SK-N-SH (cell line): ENCODE measurements around the gene FARSB. TPM values are rescaled to one million over a fixed set of nuclear protein-coding genes. Genes with fewer than 3 reads are reported as not detected.

Experiments used
- CTCF ChIA-PET: fragments of 300-600, 350-600 bp; formaldehyde crosslinking; extraction: SDS; loops from one replicate; lab custom pipeline; 2021; lab: Yijun Ruan, JAX
- POLR2A ChIA-PET: fragments of 350-600 bp; sonication (Branson Sonifier 250); formaldehyde crosslinking; extraction: SDS; loops from one replicate; lab custom pipeline; 2020; ENCODE audit warnings: antibody characterized with exemption, inconsistent platforms; lab: Yijun Ruan, JAX
- DNase-seq: peaks from one replicate; pipeline ENCODE4 v3.0.0; 2012
- H2AFZ ChIP-seq: fragments of 200-600 bp; sonication (generic); 2 replicates; pipeline ENCODE4 v1.8.1; 2016; ENCODE audit warnings: antibody characterized with exemption, mild to moderate bottlenecking, low read depth
- H3F3A ChIP-seq: fragments of 200-600 bp; sonication (generic); replicated peaks from 2 replicates; pipeline ENCODE3; 2016; ENCODE audit warnings: antibody characterized with exemption, mild to moderate bottlenecking; ENCODE audit not compliant: insufficient read depth
- H3K27ac ChIP-seq, 2 experiments: fragments of 200-500 bp in 1 of 2; fragments of 200-600 bp in 1 of 2; sonication (Bioruptor generic) in 1 of 2; sonication (generic), shearing (Covaris generic) in 1 of 2; 2 replicates each; pipeline versions ENCODE4 v1.5.1 to v1.6.1; 2014 to 2016; ENCODE audit warnings: low read depth in 2 of 2, inconsistent platforms in 1 of 2, low read length in 1 of 2, mild to moderate bottlenecking in 1 of 2, mixed read lengths in 1 of 2
- H3K27me3 ChIP-seq: fragments of 200-600 bp; sonication (generic), shearing (Covaris generic); 2 replicates; pipeline ENCODE4 v1.6.1; 2016; ENCODE audit warnings: mixed run types; ENCODE audit not compliant: insufficient read depth
- H3K36me3 ChIP-seq, 2 experiments: fragments of 200-500 bp in 1 of 2; fragments of 200-600 bp in 1 of 2; sonication (Bioruptor generic) in 1 of 2; sonication (generic) in 1 of 2; replicated peaks in 1 of 2; 2 replicates each; pipeline versions ENCODE3 to v1.5.1; 2014 to 2016; ENCODE audit warnings: low read length in 1 of 2, mild to moderate bottlenecking in 1 of 2; ENCODE audit not compliant: insufficient read depth in 2 of 2, control insufficient read depth in 1 of 2
- H3K4me1 ChIP-seq, 2 experiments: fragments of 200-500 bp in 1 of 2; fragments of 200-600 bp in 1 of 2; sonication (Bioruptor generic) in 1 of 2; sonication (generic), shearing (Covaris generic) in 1 of 2; 2 replicates each; pipeline versions ENCODE4 v1.5.1 to v1.6.1; 2014 to 2016; ENCODE audit warnings: low read depth in 1 of 2, low read length in 1 of 2, mixed run types in 1 of 2; ENCODE audit not compliant: insufficient read depth in 2 of 2, control insufficient read depth in 1 of 2
- H3K4me2 ChIP-seq: fragments of 200-600 bp; sonication (generic), shearing (Covaris generic); 2 replicates; pipeline ENCODE4 v1.6.1; 2017; ENCODE audit warnings: mixed run types
- H3K4me3 ChIP-seq, 2 experiments: fragments of 200-500 bp in 1 of 2; fragments of 200-600 bp in 1 of 2; sonication (Bioruptor generic) in 1 of 2; sonication (generic), shearing (Covaris generic) in 1 of 2; 2 replicates each; pipeline versions ENCODE4 v1.5.1 to v1.8.1; 2014 to 2016; ENCODE audit warnings: low read depth in 2 of 2, inconsistent platforms in 1 of 2, low read length in 1 of 2, mild to moderate bottlenecking in 1 of 2, mixed read lengths in 1 of 2, moderate library complexity in 1 of 2
- H3K79me2 ChIP-seq: fragments of 200-600 bp; sonication (generic); 2 replicates; pipeline ENCODE4 v1.8.1; 2017; ENCODE audit warnings: mild to moderate bottlenecking; ENCODE audit not compliant: insufficient read depth
- H3K9ac ChIP-seq: fragments of 200-600 bp; sonication (generic); 2 replicates; pipeline ENCODE4 v1.6.1; 2017; ENCODE audit warnings: mixed run types
- H3K9me2 ChIP-seq: fragments of 200-600 bp; sonication (generic); 2 replicates; pipeline ENCODE4 v1.6.1; 2017; ENCODE audit warnings: mixed run types
- H3K9me3 ChIP-seq: fragments of 200-600 bp; sonication (generic); 2 replicates; pipeline ENCODE4 v1.6.1; 2017; ENCODE audit warnings: mixed run types, mild to moderate bottlenecking, moderate library complexity
- H4K20me1 ChIP-seq: fragments of 200-600 bp; sonication (generic); 2 replicates; pipeline ENCODE4 v1.6.1; 2017; ENCODE audit warnings: mild to moderate bottlenecking, mixed run types; ENCODE audit not compliant: insufficient read depth
- EZH2phosphoT487 ChIP-seq: fragments of 200-600 bp; sonication (generic); IDR thresholded peaks from 2 replicates; pipeline ENCODE4 v1.6.1; 2017; ENCODE audit warnings: low read depth, mixed run types, mild to moderate bottlenecking, antibody characterized with exemption, moderate library complexity, borderline replicate concordance
- MXI1 ChIP-seq: IDR thresholded peaks from 2 replicates; pipeline ENCODE4 v1.6.1; 2012; ENCODE audit warnings: mild to moderate bottlenecking, low read depth, low read length, improper control_type of control experiment
- RAD21 ChIP-seq: IDR thresholded peaks from 2 replicates; pipeline ENCODE4 v1.6.1; 2012; ENCODE audit warnings: mild to moderate bottlenecking, low read length
- RCOR1 ChIP-seq: fragments of 150-350 bp; IDR thresholded peaks from 2 replicates; pipeline ENCODE4 v1.6.1; 2017; ENCODE audit warnings: antibody characterized with exemption, low read length
- SMC3 ChIP-seq: IDR thresholded peaks from 2 replicates; pipeline ENCODE4 v1.6.1; 2012; ENCODE audit warnings: low read depth, low read length, improper control_type of control experiment
- TAF1 ChIP-seq: IDR thresholded peaks from 2 replicates; pipeline ENCODE4 v1.6.1; 2012; ENCODE audit warnings: low read depth, mild to moderate bottlenecking, low read length, moderate library complexity, borderline replicate concordance
- TCF12 ChIP-seq: IDR thresholded peaks from 2 replicates; pipeline ENCODE4 v1.4.0; 2012
- USF1 ChIP-seq: IDR thresholded peaks from 2 replicates; pipeline ENCODE4 v1.4.0; 2012; ENCODE audit warnings: low read depth, borderline replicate concordance
- WGBS: methylation state at CpG from one replicate; pipeline ENCODE4 v1.1.6; 2017; ENCODE audit warnings: low lambda C conversion rate; 5-methylcytosine and 5-hydroxymethylcytosine counted together
- polyA plus RNA-seq, 3 experiments: library from polyadenylated mRNA; depleted of rRNA; stranded (reverse); fragments of >200 nt; gene quantifications; 2 replicates each; pipeline ENCODE4 v1.2.3, GENCODE V29; 2012
- TF ChIP-seq, protein P1 (sequence below): fragments of 150-350 bp; IDR thresholded peaks from 2 replicates; pipeline ENCODE4 v1.6.1; 2017; ENCODE audit warnings: antibody characterized with exemption, low read length, low read depth, borderline replicate concordance
- TF ChIP-seq, protein P2 (sequence below): IDR thresholded peaks from 2 replicates; pipeline ENCODE4; 2012

Gene FARSB
- polyA plus RNA-seq, 1 of the 3 experiments (the other 2 are of a cell fraction) = 15.4 TPM

GRCh38 chr2:222547083-222547482 is 108.8 kb downstream of the FARSB start:
- Histone ChIP-seq H3K4me1 (no peaks in the 10 kb centered on the region), H3K9me3 (no peaks in the 10 kb centered on the region), H3K27ac (no peak overlapping the region), H3F3A (no peaks in the 10 kb centered on the region), H4K20me1 (no peaks in the 10 kb centered on the region), H3K4me3 (no peak overlapping the region), H3K79me2 (no peaks in the 10 kb centered on the region), H2AFZ (no peak overlapping the region), H3K4me2 (no peak overlapping the region), H3K9ac (no peak overlapping the region), H3K27me3 (no peaks in the 10 kb centered on the region; the same call in 1 of the 2 replicates), H3K36me3 (no peaks in the 10 kb centered on the region), H3K9me2 (no peaks in the 10 kb centered on the region)
- ChIA-PET CTCF (interaction anchor here (0.7 kb wide), 1 partner anchor 229 kb away, joined by 3 read pairs; no protein-coding TSS in a partner anchor), POLR2A (no interaction called here)
- TF ChIP-seq RCOR1 (no peak), MXI1 (no peak), RAD21 (no peak), USF1 (no peak), SMC3 (no peak), TAF1 (no peak), TCF12 (no peak), EZH2phosphoT487 (no peak)
- TF ChIP-seq, protein P1, sequence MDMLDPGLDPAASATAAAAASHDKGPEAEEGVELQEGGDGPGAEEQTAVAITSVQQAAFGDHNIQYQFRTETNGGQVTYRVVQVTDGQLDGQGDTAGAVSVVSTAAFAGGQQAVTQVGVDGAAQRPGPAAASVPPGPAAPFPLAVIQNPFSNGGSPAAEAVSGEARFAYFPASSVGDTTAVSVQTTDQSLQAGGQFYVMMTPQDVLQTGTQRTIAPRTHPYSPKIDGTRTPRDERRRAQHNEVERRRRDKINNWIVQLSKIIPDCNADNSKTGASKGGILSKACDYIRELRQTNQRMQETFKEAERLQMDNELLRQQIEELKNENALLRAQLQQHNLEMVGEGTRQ = no peak
- TF ChIP-seq, protein P2, sequence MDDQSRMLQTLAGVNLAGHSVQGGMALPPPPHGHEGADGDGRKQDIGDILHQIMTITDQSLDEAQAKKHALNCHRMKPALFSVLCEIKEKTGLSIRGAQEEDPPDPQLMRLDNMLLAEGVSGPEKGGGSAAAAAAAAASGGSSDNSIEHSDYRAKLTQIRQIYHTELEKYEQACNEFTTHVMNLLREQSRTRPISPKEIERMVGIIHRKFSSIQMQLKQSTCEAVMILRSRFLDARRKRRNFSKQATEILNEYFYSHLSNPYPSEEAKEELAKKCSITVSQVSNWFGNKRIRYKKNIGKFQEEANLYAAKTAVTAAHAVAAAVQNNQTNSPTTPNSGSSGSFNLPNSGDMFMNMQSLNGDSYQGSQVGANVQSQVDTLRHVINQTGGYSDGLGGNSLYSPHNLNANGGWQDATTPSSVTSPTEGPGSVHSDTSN = no peak
- no peak for DNase-seq
- WGBS = 49% methylated on average over 5 of the region's 5 CpGs

DNA sequence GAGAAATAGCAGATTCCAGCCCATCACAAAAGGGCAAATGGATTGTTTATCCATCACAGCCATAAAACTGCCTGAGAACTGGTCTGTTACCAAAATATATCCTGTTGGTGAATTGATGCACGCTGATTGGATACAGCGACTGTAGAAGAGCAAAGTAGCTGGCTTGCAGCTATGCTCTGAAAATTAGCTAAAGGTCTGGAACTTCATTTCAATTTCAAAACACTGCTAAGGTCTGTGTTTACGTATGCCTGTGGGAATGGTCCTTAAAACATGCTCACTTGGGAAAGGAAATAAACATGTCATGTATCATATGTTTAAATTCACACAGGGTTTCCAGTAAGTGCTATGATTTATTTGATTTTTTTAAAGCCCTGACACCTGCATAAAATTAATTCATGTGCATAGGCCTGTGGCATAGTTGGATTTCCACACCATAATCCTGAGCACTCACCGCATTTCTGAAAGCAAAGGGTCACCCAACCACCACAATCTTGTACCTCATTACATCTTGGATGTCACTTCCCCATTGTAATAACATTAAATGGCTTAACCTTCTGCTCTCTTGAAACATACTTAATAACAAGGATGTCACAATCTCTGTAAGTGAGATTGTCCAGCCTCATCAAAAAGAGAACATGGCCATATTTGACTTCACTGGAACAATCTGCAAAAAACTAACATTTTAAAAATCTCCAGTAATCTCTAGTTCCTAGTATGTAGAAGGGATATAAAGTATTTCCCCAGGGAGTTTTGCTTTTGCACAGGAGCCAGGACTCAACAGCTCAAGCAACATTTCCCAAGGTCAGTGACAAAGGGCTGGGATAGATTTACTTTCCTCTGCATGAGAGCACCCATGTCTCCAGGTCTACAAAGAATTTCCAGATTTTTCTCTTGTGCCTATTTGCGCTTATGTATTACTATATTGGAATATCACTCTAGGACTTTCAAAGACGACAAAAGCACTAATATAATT is 109.8 kb downstream of the FARSB start:
- H3K4me1 ChIP-seq = no peaks in the 10 kb centered on the region
- POLR2A ChIA-PET = no interaction called here

More for the DNA sequence above, 109.8 kb downstream of the FARSB start:
- Histone ChIP-seq H3K27me3 (no peaks in the 10 kb centered on the region; the same call in 1 of the 2 replicates), H2AFZ (no peak overlapping the region), H3K4me2 (no peak overlapping the region), H3F3A (no peaks in the 10 kb centered on the region), H4K20me1 (no peaks in the 10 kb centered on the region), H3K36me3 (no peaks in the 10 kb centered on the region), H3K9ac (no peak overlapping the region), H3K79me2 (no peaks in the 10 kb centered on the region), H3K27ac (no peak overlapping the region), H3K9me3 (no peaks in the 10 kb centered on the region), H3K4me3 (no peak overlapping the region), H3K9me2 (no peaks in the 10 kb centered on the region)
- WGBS = 48% methylated on average over 6 of the region's 6 CpGs
- DNase-seq = no peak
- no peak for TF ChIP-seq SMC3
- CTCF ChIA-PET = interaction anchor here (0.7 to 1.1 kb wide), 2 partner anchors 15 to 228 kb away, joined by 3 read pairs; no protein-coding TSS in a partner anchor
